Activated naive CD4-positive, alpha-beta T cell treated with anti-CD3 and anti-CD28 coated beads for 36 hours (primary cell): Measurements from ENCODE around the gene IRF5. TPM values are rescaled to one million over a fixed set of nuclear protein-coding genes. Genes with fewer than 3 reads are reported as not detected.
"Not testable (repeated sequence)": the region's sequence is repeated elsewhere in the genome, so short reads cannot be mapped to it uniquely, and the experiment has no call there.

Experiments
- CTCF ChIA-PET: fragments of 350-600 bp; sonication (Branson Sonifier 250); formaldehyde crosslinking; loops from one replicate; lab custom pipeline; 2021; ENCODE audit warnings: antibody characterized with exemption; lab: Charles Lee
- DNase-seq: peaks from one replicate; pipeline ENCODE4 v3.0.0-alpha.2; 2020
- H3K27ac Mint-ChIP-seq: one replicate; pipeline ENCODE4 v1.8.0; 2021; ENCODE audit warnings: mild to moderate bottlenecking, mixed read lengths
- H3K27me3 Mint-ChIP-seq: one replicate; pipeline ENCODE4 v1.8.0; 2021; ENCODE audit warnings: low read depth, mixed read lengths
- H3K36me3 Mint-ChIP-seq: one replicate; pipeline ENCODE4 v1.8.0; 2021; ENCODE audit warnings: low read depth, mixed read lengths
- H3K4me1 Mint-ChIP-seq: one replicate; pipeline ENCODE4 v1.8.0; 2021; ENCODE audit warnings: low read depth, mixed read lengths
- H3K4me3 Mint-ChIP-seq: one replicate; pipeline ENCODE4 v1.8.0; 2021; ENCODE audit warnings: mild to moderate bottlenecking, moderate library complexity, mixed read lengths
- H3K9me3 Mint-ChIP-seq: one replicate; pipeline ENCODE4 v1.8.0; 2021; ENCODE audit warnings: mixed read lengths
- intact Hi-C: fragments of 100-400 bp; cut with micrococcal nuclease; formaldehyde crosslinking; loops from one replicate; pipeline ENCODE4 v1.15.1; 2023
- total RNA-seq, 2 experiments: library from RNA; stranded (reverse); gene quantifications; one replicate each; pipeline ENCODE4 v1.2.3, GENCODE V29; 2021

IRF5 gene
- total RNA-seq, 2 experiments from 2014 or later: 1.4 to 1.9 TPM

- H3K4me1 Mint-ChIP-seq: no peaks in the 10 kb centered on the region
- H3K4me3 Mint-ChIP-seq: no peak overlapping the region
- no peak for DNase-seq
- H3K27me3 Mint-ChIP-seq: no peaks in the 10 kb centered on the region
- no peak overlapping the region for H3K27ac Mint-ChIP-seq
- H3K36me3 Mint-ChIP-seq: peaks cover 40% of the 10 kb centered on the region
- CTCF ChIA-PET: interaction anchor here (1.0 to 1.9 kb wide), 2 partner anchors 11 to 117 kb away, joined by 3 to 4 read pairs; no protein-coding TSS in a partner anchor
- H3K9me3 Mint-ChIP-seq: no peaks in the 10 kb centered on the region
- intact Hi-C loops: no loop called here
These were observed 36.7 kb downstream of the IRF5 start for GRCh38 chr7:128974241-128974934.

GRCh38 chr7:128982105-128982504, 44.4 kb downstream of the IRF5 start:
- H3K4me1 Mint-ChIP-seq: no peaks in the 10 kb centered on the region
- peaks cover 45% of the 10 kb centered on the region for H3K36me3 Mint-ChIP-seq
- no peak overlapping the region for H3K4me3 Mint-ChIP-seq
- H3K9me3 Mint-ChIP-seq: no peaks in the 10 kb centered on the region
- intact Hi-C loops: no loop called here
- no peak for DNase-seq
- CTCF ChIA-PET: interaction anchor here (3.2 kb wide), 1 partner anchor 110 kb away, joined by 8 read pairs; no protein-coding TSS in a partner anchor
- H3K27me3 Mint-ChIP-seq: no peaks in the 10 kb centered on the region
- no peak overlapping the region for H3K27ac Mint-ChIP-seq

- Mint-ChIP-seq H3K4me1 (no peaks in the 10 kb centered on the region), H3K27me3 (no peaks in the 10 kb centered on the region)
These were observed 47.9 kb downstream of the IRF5 start for GRCh38 chr7:128985660-128986059.

GRCh38 chr7:128986609-128987008, 48.9 kb downstream of the IRF5 start:
- DNase-seq: no peak
- H3K9me3 Mint-ChIP-seq: no peaks in the 10 kb centered on the region
- no peaks in the 10 kb centered on the region for H3K27me3 Mint-ChIP-seq
- H3K36me3 Mint-ChIP-seq: peaks cover 34% of the 10 kb centered on the region
- H3K27ac Mint-ChIP-seq: no peak overlapping the region
- intact Hi-C loops: no loop called here
- CTCF ChIA-PET: interaction anchor here (1.0 to 1.2 kb wide), 2 partner anchors 20 to 139 kb away, joined by 3 read pairs; no protein-coding TSS in a partner anchor
- no peaks in the 10 kb centered on the region for H3K4me1 Mint-ChIP-seq
- H3K4me3 Mint-ChIP-seq: no peak overlapping the region

More at GRCh38 chr7:128985660-128986059, 47.9 kb downstream of the IRF5 start:
- no peak for DNase-seq
- intact Hi-C loops: no loop called here
- Mint-ChIP-seq H3K27ac (no peak overlapping the region), H3K9me3 (no peaks in the 10 kb centered on the region), H3K4me3 (no peak overlapping the region), H3K36me3 (peaks cover 33% of the 10 kb centered on the region)
- CTCF ChIA-PET: no interaction called here

GRCh38 chr7:128988372-128988771, 50.6 kb downstream of the IRF5 start:
- Mint-ChIP-seq H3K27me3 (no peaks in the 10 kb centered on the region), H3K36me3 (peaks cover 24% of the 10 kb centered on the region), H3K9me3 (no peaks in the 10 kb centered on the region), H3K27ac (peak overlapping the region; percentile 41), H3K4me1 (no peaks in the 10 kb centered on the region), H3K4me3 (no peak overlapping the region)
- intact Hi-C loops: no loop called here
- DNase-seq: no peak
- CTCF ChIA-PET: interaction anchor here (0.7 kb wide), 1 partner anchor 580 kb away, joined by 3 read pairs; no protein-coding TSS in a partner anchor

GRCh38 chr7:128989961-128990360, 52.2 kb downstream of the IRF5 start:
- H3K27ac Mint-ChIP-seq: no peak overlapping the region
- H3K36me3 Mint-ChIP-seq: peaks cover 21% of the 10 kb centered on the region
- no peak overlapping the region for H3K4me3 Mint-ChIP-seq
- intact Hi-C loops: no loop called here
- CTCF ChIA-PET: interaction anchor here (0.9 kb wide), 1 partner anchor 101 kb away, joined by 3 read pairs; no protein-coding TSS in a partner anchor
- no peaks in the 10 kb centered on the region for H3K9me3 Mint-ChIP-seq
- no peaks in the 10 kb centered on the region for H3K27me3 Mint-ChIP-seq
- H3K4me1 Mint-ChIP-seq: no peaks in the 10 kb centered on the region
- DNase-seq: no peak

- Mint-ChIP-seq H3K4me1 (no peaks in the 10 kb centered on the region), H3K27me3 (no peaks in the 10 kb centered on the region), H3K4me3 (no peak overlapping the region), H3K9me3 (no peaks in the 10 kb centered on the region), H3K27ac (no peak overlapping the region), H3K36me3 (peaks cover 14% of the 10 kb centered on the region)
- intact Hi-C loops: no loop called here
- CTCF ChIA-PET: interaction anchor here (0.6 to 1.9 kb wide), 3 partner anchors 24 to 102 kb away, joined by 4 read pairs; no protein-coding TSS in a partner anchor
- DNase-seq: no peak
These were observed 55.7 kb downstream of the IRF5 start for GRCh38 chr7:128993419-128993818.

GRCh38 chr7:128994560-128994959, 56.8 kb downstream of the IRF5 start:
- DNase-seq, H3K27ac Mint-ChIP-seq, H3K9me3 Mint-ChIP-seq, intact Hi-C loops, H3K27me3 Mint-ChIP-seq, H3K4me1 Mint-ChIP-seq, H3K4me3 Mint-ChIP-seq: not testable (repeated sequence)
- peaks cover 16% of the 10 kb centered on the region for H3K36me3 Mint-ChIP-seq
- CTCF ChIA-PET: interaction anchor here (0.7 to 1.9 kb wide), 3 partner anchors 35 to 97 kb away, joined by 3 to 6 read pairs (median 4); no protein-coding TSS in a partner anchor

GRCh38 chr7:128997181-128997580, 59.5 kb downstream of the IRF5 start:
- Mint-ChIP-seq H3K27ac (no peak overlapping the region), H3K4me1 (no peaks in the 10 kb centered on the region), H3K9me3 (no peaks in the 10 kb centered on the region), H3K4me3 (no peak overlapping the region), H3K27me3 (no peaks in the 10 kb centered on the region), H3K36me3 (peaks cover 27% of the 10 kb centered on the region)
- DNase-seq: no peak
- intact Hi-C loops: no loop called here
- CTCF ChIA-PET: interaction anchor here (0.6 to 2.0 kb wide), 2 partner anchors 12 to 724 kb away, joined by 3 to 5 read pairs; no protein-coding TSS in a partner anchor

Other genes with a start within 250 kb of the IRF5 start
- gene CALU, start 198.6 kb upstream of the IRF5 start, total RNA-seq: 10 to 100 TPM; 33.0 to 35.4 TPM
- not detected for gene OPN1SW, start 162.1 kb upstream of the IRF5 start, total RNA-seq
- gene CCDC136, start 146.0 kb upstream of the IRF5 start, total RNA-seq: 1 to 10 TPM; 4.2 to 5.9 TPM
- under 1 TPM; 0.02 to 0.05 TPM for gene FLNC, start 107.5 kb upstream of the IRF5 start, total RNA-seq
- 100 to 1,000 TPM; 129 to 142 TPM for gene ATP6V1F, start 75.1 kb upstream of the IRF5 start, total RNA-seq
- not detected for gene KCP, start 27.2 kb upstream of the IRF5 start, total RNA-seq
- gene TNPO3, start 117.2 kb downstream of the IRF5 start, total RNA-seq: 10 to 100 TPM; 65.7 to 66.4 TPM
- 1 to 10 TPM; 7.2 to 7.9 TPM for gene TSPAN33, start 206.8 kb downstream of the IRF5 start, total RNA-seq